ENCODE data around the gene LRRC58.
"Not testable (repeated sequence)": the region's sequence is repeated elsewhere in the genome, so short reads cannot be mapped to it uniquely, and the experiment has no call there.

The LRRC58 gene

GRCh38 chr3:120348991-120349854 lies at the start of gene LRRC58:
LRRC58 (minus strand) TSS chr3:120349354; CDS start chr3:120349243, 111 bp downstream.
- Mint-ChIP-seq H3K27ac (peak within 1 kb of the TSS; percentile 95), H3K36me3 (ENCODE audit: low read depth) (peaks cover 42% of the 10 kb centered on the region), H3K4me3 (peak within 1 kb of the TSS; percentile 82), H3K27me3 (no peaks in the 10 kb centered on the region), H3K4me1 (ENCODE audit: low read depth) (peaks cover 47% of the 10 kb centered on the region), H3K9me3 (no peaks in the 10 kb centered on the region)
- DNase-seq = peak; percentile 93

- DNase-seq = no peak
- no peak overlapping the region for H3K4me3 Mint-ChIP-seq
- peaks cover 3% of the 10 kb centered on the region for H3K27me3 Mint-ChIP-seq
- H3K27ac Mint-ChIP-seq = no peak overlapping the region
- no peaks in the 10 kb centered on the region for H3K9me3 Mint-ChIP-seq
- no peaks in the 10 kb centered on the region for H3K4me1 Mint-ChIP-seq (ENCODE audit: low read depth)
- no peaks in the 10 kb centered on the region for H3K36me3 Mint-ChIP-seq (ENCODE audit: low read depth)
Observed at GRCh38 chr3:120396469-120396868, 47.3 kb upstream of the LRRC58 start.

- Mint-ChIP-seq H3K4me3 (no peak overlapping the region), H3K27ac (no peak overlapping the region), H3K27me3 (peaks cover 3% of the 10 kb centered on the region), H3K36me3 (ENCODE audit: low read depth) (no peaks in the 10 kb centered on the region), H3K9me3 (no peaks in the 10 kb centered on the region), H3K4me1 (ENCODE audit: low read depth) (no peaks in the 10 kb centered on the region)
- DNase-seq = no peak
Observed at GRCh38 chr3:120394347-120394746, 45.2 kb upstream of the LRRC58 start.

- DNase-seq = no peak
- H3K27me3 Mint-ChIP-seq = peaks cover 3% of the 10 kb centered on the region
- no peaks in the 10 kb centered on the region for H3K4me1 Mint-ChIP-seq (ENCODE audit: low read depth)
- no peaks in the 10 kb centered on the region for H3K9me3 Mint-ChIP-seq
- H3K4me3 Mint-ChIP-seq = no peak overlapping the region
- no peak overlapping the region for H3K27ac Mint-ChIP-seq
- no peaks in the 10 kb centered on the region for H3K36me3 Mint-ChIP-seq (ENCODE audit: low read depth)
Observed at GRCh38 chr3:120393761-120394160, 44.6 kb upstream of the LRRC58 start.

- H3K4me3 Mint-ChIP-seq = no peak overlapping the region
- H3K27me3 Mint-ChIP-seq = peaks cover 3% of the 10 kb centered on the region
- H3K36me3 Mint-ChIP-seq (ENCODE audit: low read depth) = no peaks in the 10 kb centered on the region
- H3K4me1 Mint-ChIP-seq (ENCODE audit: low read depth) = no peaks in the 10 kb centered on the region
- no peak overlapping the region for H3K27ac Mint-ChIP-seq
- no peak for DNase-seq
- H3K9me3 Mint-ChIP-seq = no peaks in the 10 kb centered on the region
Observed at GRCh38 chr3:120393243-120393642, 44.1 kb upstream of the LRRC58 start.

- H3K9me3 Mint-ChIP-seq = no peaks in the 10 kb centered on the region
- peaks cover 12% of the 10 kb centered on the region for H3K27me3 Mint-ChIP-seq
- no peak for DNase-seq
- no peak overlapping the region for H3K4me3 Mint-ChIP-seq
- no peaks in the 10 kb centered on the region for H3K36me3 Mint-ChIP-seq (ENCODE audit: low read depth)
- H3K4me1 Mint-ChIP-seq (ENCODE audit: low read depth) = no peaks in the 10 kb centered on the region
- H3K27ac Mint-ChIP-seq = no peak overlapping the region
Observed at GRCh38 chr3:120382941-120383447, 33.8 kb upstream of the LRRC58 start.

GRCh38 chr3:120381503-120381902 lies 32.3 kb upstream of the LRRC58 start:
- Mint-ChIP-seq H3K4me1 (ENCODE audit: low read depth) (no peaks in the 10 kb centered on the region), H3K27me3 (peaks cover 12% of the 10 kb centered on the region), H3K36me3 (ENCODE audit: low read depth) (no peaks in the 10 kb centered on the region), H3K27ac (no peak overlapping the region), H3K4me3 (no peak overlapping the region), H3K9me3 (no peaks in the 10 kb centered on the region)
- no peak for DNase-seq

- not testable (repeated sequence) for DNase-seq; H3K9me3 Mint-ChIP-seq; H3K4me1 Mint-ChIP-seq (ENCODE audit: low read depth); H3K36me3 Mint-ChIP-seq (ENCODE audit: low read depth); H3K4me3 Mint-ChIP-seq; H3K27ac Mint-ChIP-seq
- H3K27me3 Mint-ChIP-seq = peaks cover 12% of the 10 kb centered on the region
Observed at GRCh38 chr3:120377948-120378347, 28.8 kb upstream of the LRRC58 start.

GRCh38 chr3:120370463-120370862 lies 21.3 kb upstream of the LRRC58 start:
- no peaks in the 10 kb centered on the region for H3K9me3 Mint-ChIP-seq

GRCh38 chr3:120369037-120369467 lies 19.9 kb upstream of the LRRC58 start:
- H3K4me3 Mint-ChIP-seq = no peak overlapping the region
- peaks cover 8% of the 10 kb centered on the region for H3K4me1 Mint-ChIP-seq (ENCODE audit: low read depth)
- no peaks in the 10 kb centered on the region for H3K9me3 Mint-ChIP-seq
- H3K36me3 Mint-ChIP-seq (ENCODE audit: low read depth) = no peaks in the 10 kb centered on the region
- no peak overlapping the region for H3K27ac Mint-ChIP-seq
- no peak for DNase-seq
- H3K27me3 Mint-ChIP-seq = peaks cover 39% of the 10 kb centered on the region

More at GRCh38 chr3:120370463-120370862, 21.3 kb upstream of the LRRC58 start:
- H3K36me3 Mint-ChIP-seq (ENCODE audit: low read depth) = no peaks in the 10 kb centered on the region
- no peak overlapping the region for H3K27ac Mint-ChIP-seq
- no peak for DNase-seq
- H3K4me1 Mint-ChIP-seq (ENCODE audit: low read depth) = peaks cover 8% of the 10 kb centered on the region
- peaks cover 36% of the 10 kb centered on the region for H3K27me3 Mint-ChIP-seq
- H3K4me3 Mint-ChIP-seq = no peak overlapping the region

- no peak for DNase-seq
- Mint-ChIP-seq H3K36me3 (ENCODE audit: low read depth) (no peaks in the 10 kb centered on the region), H3K4me1 (ENCODE audit: low read depth) (peaks cover 8% of the 10 kb centered on the region), H3K27ac (no peak overlapping the region), H3K27me3 (peaks cover 39% of the 10 kb centered on the region), H3K4me3 (no peak overlapping the region), H3K9me3 (no peaks in the 10 kb centered on the region)
Observed at GRCh38 chr3:120368172-120368571, 19.0 kb upstream of the LRRC58 start.

GRCh38 chr3:120364821-120365220 lies 15.7 kb upstream of the LRRC58 start:
- peaks cover 39% of the 10 kb centered on the region for H3K27me3 Mint-ChIP-seq

GRCh38 chr3:120364101-120364500 lies 14.9 kb upstream of the LRRC58 start:
- DNase-seq = no peak
- no peak overlapping the region for H3K4me3 Mint-ChIP-seq
- H3K9me3 Mint-ChIP-seq = no peaks in the 10 kb centered on the region
- H3K27me3 Mint-ChIP-seq = peaks cover 37% of the 10 kb centered on the region
- H3K27ac Mint-ChIP-seq = no peak overlapping the region
- H3K4me1 Mint-ChIP-seq (ENCODE audit: low read depth) = no peaks in the 10 kb centered on the region
- no peaks in the 10 kb centered on the region for H3K36me3 Mint-ChIP-seq (ENCODE audit: low read depth)

More at GRCh38 chr3:120364821-120365220, 15.7 kb upstream of the LRRC58 start:
- Mint-ChIP-seq H3K4me3 (no peak overlapping the region), H3K36me3 (ENCODE audit: low read depth) (no peaks in the 10 kb centered on the region), H3K27ac (no peak overlapping the region), H3K9me3 (no peaks in the 10 kb centered on the region), H3K4me1 (ENCODE audit: low read depth) (no peaks in the 10 kb centered on the region)
- DNase-seq = no peak

- no peak overlapping the region for H3K27ac Mint-ChIP-seq
- H3K9me3 Mint-ChIP-seq = no peaks in the 10 kb centered on the region
- DNase-seq = no peak
- peaks cover 12% of the 10 kb centered on the region for H3K27me3 Mint-ChIP-seq
- H3K4me1 Mint-ChIP-seq (ENCODE audit: low read depth) = no peaks in the 10 kb centered on the region
- H3K36me3 Mint-ChIP-seq (ENCODE audit: low read depth) = no peaks in the 10 kb centered on the region
- no peak overlapping the region for H3K4me3 Mint-ChIP-seq
Observed at GRCh38 chr3:120357807-120358206, 8.7 kb upstream of the LRRC58 start.

- H3K9me3 Mint-ChIP-seq = no peaks in the 10 kb centered on the region
- H3K4me3 Mint-ChIP-seq = no peak overlapping the region
- no peak overlapping the region for H3K27ac Mint-ChIP-seq
- H3K4me1 Mint-ChIP-seq (ENCODE audit: low read depth) = no peaks in the 10 kb centered on the region
- H3K36me3 Mint-ChIP-seq (ENCODE audit: low read depth) = no peaks in the 10 kb centered on the region
- H3K27me3 Mint-ChIP-seq = peaks cover 7% of the 10 kb centered on the region
- DNase-seq = no peak
Observed at GRCh38 chr3:120355486-120355885, 6.3 kb upstream of the LRRC58 start.
